Panc1 (cell line): ENCODE measurements around the gene LPP.

Experiments used
- POLR2AphosphoS5 ChIP-seq: IDR thresholded peaks from 2 replicates; pipeline ENCODE4 v1.6.1; 2012; ENCODE audit warnings: mild to moderate bottlenecking, low read depth, low read length, moderate library complexity
- SIN3A ChIP-seq: IDR thresholded peaks from 2 replicates; pipeline ENCODE4 v1.6.1; 2012; ENCODE audit warnings: low read depth, mild to moderate bottlenecking, low read length, moderate library complexity, borderline replicate concordance; ENCODE audit not compliant: insufficient read depth
- TF ChIP-seq, protein P1 (sequence below): fragments of 450-650 bp; IDR thresholded peaks from 2 replicates; pipeline ENCODE4 v1.5.1; 2017; ENCODE audit warnings: mild to moderate bottlenecking

DNA sequence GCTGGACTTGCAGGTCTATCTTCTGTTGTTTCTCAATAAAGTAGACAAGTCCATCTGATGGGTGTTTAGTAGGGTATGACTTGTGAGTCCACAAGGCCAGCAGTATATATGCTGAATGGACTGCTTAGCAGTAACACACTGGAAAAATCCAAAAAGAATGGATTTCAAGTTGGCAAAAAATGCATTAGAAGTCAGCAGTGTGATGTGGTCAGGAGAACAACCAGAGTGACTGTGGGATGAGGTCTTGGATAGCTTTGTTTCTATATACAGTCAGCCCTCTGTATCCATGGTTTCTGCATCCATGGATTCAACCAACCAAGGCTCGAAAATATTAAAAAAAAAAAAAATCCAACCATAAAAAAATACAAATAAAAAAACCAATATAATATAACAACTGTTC is 55.8 kb downstream of the LPP start:
- TF ChIP-seq, protein P1, sequence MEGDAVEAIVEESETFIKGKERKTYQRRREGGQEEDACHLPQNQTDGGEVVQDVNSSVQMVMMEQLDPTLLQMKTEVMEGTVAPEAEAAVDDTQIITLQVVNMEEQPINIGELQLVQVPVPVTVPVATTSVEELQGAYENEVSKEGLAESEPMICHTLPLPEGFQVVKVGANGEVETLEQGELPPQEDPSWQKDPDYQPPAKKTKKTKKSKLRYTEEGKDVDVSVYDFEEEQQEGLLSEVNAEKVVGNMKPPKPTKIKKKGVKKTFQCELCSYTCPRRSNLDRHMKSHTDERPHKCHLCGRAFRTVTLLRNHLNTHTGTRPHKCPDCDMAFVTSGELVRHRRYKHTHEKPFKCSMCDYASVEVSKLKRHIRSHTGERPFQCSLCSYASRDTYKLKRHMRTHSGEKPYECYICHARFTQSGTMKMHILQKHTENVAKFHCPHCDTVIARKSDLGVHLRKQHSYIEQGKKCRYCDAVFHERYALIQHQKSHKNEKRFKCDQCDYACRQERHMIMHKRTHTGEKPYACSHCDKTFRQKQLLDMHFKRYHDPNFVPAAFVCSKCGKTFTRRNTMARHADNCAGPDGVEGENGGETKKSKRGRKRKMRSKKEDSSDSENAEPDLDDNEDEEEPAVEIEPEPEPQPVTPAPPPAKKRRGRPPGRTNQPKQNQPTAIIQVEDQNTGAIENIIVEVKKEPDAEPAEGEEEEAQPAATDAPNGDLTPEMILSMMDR = no peak
- TF ChIP-seq POLR2AphosphoS5 (no peak), SIN3A (no peak)
